Activated T-helper 1 cell treated with anti-CD3 and anti-CD28 coated beads, Interleukin-2, amount 50 U/mL, for 16 hours (primary cell): ENCODE data around the gene ANKH.
"Not testable (repeated sequence)": the region's sequence is repeated elsewhere in the genome, so short reads cannot be mapped to it uniquely, and the experiment has no call there.

Source experiments
- DNase-seq, 2 donors: peaks; one replicate each; pipeline ENCODE4 v3.0.0-alpha.2; 2020; ENCODE audit warnings: low read depth in 1 of 2, low spot score in 1 of 2

The ANKH gene

DNA sequence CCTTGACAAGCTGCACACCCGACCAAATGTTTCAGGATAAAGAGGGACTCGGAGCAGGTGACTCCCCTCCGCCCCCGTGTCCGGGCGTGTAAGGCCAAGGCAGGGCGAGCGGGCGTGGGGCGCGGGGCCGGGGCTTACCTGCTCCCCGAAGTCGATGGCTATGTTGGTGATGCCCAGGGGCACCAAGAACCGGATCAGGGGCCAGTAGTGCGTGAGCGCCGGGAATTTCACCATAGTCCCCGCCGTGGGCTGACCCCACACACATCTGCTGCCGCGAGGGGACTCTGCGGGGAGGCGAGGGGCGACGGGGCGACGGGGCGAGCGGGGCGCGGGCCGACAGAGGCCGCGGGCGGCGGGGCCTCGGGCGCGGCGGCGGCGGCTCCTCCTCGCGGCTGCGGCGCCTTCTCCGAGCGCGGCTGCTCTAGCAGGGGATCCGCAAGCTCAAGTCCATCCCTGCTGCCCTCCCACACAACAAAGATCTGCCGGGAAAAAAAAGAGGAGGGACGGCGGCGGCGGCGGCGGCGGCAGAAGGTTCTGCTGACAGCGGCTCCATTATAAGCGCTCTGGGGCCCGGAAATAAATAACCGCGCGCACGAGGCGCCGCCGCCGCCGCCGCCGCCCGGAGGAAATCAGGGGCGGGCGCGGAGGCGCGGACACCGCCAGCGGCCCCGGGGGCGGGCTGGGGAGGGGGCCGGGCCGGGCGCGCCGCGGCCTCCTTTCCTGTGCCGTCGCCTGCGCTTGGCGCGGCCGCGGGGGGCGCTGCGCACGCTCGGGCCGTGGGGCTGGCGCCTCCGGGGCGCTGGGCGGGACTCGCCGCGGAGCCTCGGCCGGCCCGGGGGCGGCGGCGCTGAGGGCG is at the start of gene ANKH:
ANKH (minus strand) TSS at position 565 of the 856 bp plus-strand sequence; CDS start at position 234, 331 bp downstream.
- peak; percentile 62 to 78 for DNase-seq

- no peak for DNase-seq
These were observed 48.5 kb upstream of the ANKH start for GRCh38 chr5:14920121-14920520.

DNA sequence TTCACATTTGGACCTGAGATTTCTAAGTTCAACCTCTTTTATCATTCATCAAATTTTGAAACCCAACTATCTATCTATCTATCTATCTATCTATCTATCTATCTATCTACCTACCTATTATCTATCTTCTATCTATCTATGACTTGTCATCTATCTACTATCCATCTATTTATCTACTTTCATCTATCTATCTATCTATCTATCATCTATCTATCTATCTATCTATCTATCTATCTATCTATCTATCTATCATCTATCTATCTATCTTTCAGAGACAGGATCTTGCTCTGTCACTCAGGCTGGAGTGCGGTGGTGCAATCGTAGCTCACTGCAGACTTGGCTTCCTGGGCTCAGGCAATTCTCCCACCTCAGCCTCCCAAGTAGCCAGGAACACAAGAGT is 47.5 kb upstream of the ANKH start:
- not testable (repeated sequence) for DNase-seq

DNA sequence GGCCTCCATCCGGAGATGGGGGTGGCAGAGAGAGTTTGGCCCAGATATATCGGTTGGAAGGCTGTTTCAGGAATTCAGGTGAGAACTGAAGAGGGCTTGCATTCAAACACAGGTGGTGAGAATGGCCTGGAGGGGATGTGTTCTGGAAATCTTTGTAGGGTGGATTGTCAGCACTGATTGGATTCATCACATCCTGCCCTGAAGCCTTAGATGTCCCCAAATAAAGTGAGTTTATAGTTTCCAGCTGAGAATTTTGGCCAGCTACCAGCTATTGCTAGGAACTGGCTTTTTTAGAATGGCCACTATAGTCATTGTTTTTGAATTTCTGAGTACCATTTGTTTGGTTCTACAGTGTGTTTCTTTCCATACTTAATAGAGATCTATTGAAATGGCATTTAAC is 46.1 kb upstream of the ANKH start:
- no peak for DNase-seq

- no peak for DNase-seq
These were observed 43.8 kb upstream of the ANKH start for GRCh38 chr5:14915291-14915952.

- no peak for DNase-seq
These were observed 43.2 kb upstream of the ANKH start for GRCh38 chr5:14914623-14915260.

DNA sequence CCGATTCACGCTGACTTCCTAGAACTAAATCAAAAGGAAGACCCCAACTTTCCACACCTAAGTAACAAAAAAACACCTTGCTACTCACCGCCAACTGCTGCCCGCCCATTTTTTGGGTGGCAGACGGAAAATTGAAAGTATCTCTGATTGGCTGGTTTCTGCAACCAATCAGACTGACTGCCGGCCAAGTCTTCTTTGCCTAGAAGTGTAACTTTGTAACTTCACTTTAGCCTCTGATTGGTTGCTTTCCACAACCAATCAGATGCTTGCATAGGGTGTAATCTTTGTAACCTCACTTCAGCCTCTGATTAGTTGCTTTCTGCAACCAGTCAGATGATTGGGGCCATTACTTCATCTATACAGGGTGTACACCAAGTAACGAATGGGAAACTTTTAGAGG is 42.6 kb upstream of the ANKH start:
- DNase-seq: no peak

DNA sequence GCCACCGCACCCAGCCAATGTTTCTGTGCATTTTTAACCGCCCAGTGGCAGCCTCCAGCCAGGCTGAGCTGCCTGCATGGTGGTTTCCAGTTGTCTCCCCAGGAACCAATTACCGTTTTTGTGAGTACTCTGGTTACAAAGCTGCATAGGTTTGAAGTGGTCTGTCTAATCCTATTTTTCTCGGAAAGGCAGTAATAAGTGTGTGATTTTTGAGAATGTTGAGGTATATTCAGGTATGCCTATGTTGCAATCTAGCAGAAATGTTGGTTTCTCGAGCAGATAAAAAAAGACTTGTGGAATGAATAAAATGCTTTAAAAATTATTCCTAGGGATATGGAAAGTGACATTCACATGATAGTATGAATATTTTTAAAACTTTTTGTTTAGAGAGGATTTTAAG is 41.5 kb upstream of the ANKH start:
- DNase-seq: no peak

DNA sequence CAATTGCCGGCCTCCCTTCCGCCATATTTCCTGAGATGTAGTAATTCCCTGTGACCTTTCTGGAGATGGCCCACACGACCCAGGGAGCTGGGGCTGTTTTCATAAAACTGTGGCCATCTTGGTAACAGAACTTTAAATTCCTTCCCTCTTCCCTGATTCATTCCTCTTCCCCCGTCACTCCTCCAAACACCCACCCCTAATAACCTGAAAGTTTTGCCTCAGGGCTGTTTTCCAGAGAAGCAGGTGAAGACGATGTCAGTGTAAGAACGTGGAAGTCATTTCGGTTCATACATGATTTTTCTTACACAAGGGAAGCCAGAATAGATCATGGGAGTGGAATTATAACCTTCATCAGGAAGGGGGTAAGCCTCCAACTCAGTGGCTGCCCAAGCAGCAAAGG is 40.6 kb upstream of the ANKH start:
- DNase-seq: no peak

GRCh38 chr5:14909369-14909768 is 37.8 kb upstream of the ANKH start:
- no peak for DNase-seq

DNA sequence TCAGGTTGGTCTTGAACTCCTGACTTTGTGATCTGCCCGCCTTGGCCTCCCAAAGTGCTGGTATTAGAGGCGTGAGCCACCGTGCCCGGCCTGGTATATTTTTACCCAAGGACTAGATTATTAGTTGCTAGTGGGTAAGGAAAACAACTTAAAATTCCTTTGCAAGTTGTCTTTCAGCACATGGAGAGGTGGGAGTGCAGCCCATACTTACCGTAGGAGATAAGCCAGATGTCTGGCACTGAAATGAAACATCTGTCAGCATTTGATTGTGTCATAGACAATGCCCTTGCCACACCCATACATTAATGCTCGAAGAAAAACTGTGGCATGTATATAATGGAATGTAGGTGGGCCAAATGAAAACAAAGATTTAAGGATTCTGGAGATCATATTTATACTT is 36.6 kb upstream of the ANKH start:
- no peak for DNase-seq

DNA sequence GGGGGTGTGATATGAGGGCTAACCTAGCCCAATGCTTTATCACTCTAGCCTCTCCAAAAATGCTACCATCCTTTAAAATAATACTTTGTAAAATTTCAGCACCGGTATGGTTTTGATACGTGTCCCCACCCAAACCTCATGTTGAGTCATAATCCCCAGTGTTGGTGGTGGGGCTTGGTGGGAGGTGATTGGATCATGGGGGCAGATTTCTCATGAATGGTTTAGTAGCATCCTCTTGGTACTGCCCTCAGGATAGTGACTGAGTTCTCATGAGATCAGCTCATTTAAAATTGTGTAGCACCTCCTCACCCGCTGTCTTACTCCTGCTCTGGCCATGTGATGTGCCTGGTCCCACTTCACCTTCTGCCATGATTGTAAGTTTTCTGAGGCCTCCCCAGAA is 35.0 kb upstream of the ANKH start:
- no peak for DNase-seq

- DNase-seq: no peak
These were observed 31.4 kb upstream of the ANKH start for GRCh38 chr5:14902826-14903560.

- no peak for DNase-seq
These were observed 30.0 kb upstream of the ANKH start for GRCh38 chr5:14901462-14902051.

GRCh38 chr5:14900693-14901461 is 29.3 kb upstream of the ANKH start:
- DNase-seq: no peak

DNA sequence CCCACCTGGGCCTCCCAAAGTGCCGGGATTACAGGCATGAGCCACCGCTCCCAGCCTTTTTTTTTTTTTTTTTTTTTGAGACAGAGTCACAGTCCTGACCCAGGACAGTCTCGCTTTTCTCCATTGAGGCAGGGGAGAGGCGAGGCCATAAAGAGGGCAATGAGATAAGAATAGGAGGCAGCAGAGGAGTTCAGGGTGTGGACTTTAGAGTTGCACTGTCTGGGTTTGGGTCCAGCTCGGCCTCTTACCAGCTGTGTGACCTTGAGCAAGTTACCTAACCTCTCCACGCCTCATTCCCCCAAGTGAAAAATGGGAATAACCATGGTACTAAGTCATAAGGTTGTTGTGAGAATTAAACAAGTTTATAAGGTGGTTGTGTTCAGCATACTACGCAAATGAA is 24.6 kb upstream of the ANKH start:
- DNase-seq: no peak

GRCh38 chr5:14895301-14895700 is 23.7 kb upstream of the ANKH start:
- DNase-seq: no peak

GRCh38 chr5:14894748-14895147 is 23.2 kb upstream of the ANKH start:
- no peak for DNase-seq

DNA sequence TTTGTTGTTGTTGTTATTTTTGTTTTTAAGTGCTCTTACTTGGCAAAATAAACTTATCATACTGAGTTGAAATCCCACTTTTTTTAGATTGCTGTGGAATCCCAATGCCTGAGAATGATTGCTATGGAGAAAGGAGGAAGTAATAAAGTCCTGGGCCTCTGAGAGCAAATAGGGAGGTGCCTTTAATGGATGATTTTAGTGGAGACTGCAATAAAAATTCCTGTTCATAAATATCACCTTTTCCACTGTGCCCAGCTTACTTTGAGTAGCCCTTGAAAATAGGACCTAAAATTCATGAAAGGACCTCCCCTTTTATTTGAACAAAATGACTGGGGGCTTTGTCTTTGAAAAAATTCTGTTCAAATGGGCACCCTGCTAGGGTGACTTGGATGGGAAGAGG is 21.8 kb upstream of the ANKH start:
- no peak for DNase-seq

DNA sequence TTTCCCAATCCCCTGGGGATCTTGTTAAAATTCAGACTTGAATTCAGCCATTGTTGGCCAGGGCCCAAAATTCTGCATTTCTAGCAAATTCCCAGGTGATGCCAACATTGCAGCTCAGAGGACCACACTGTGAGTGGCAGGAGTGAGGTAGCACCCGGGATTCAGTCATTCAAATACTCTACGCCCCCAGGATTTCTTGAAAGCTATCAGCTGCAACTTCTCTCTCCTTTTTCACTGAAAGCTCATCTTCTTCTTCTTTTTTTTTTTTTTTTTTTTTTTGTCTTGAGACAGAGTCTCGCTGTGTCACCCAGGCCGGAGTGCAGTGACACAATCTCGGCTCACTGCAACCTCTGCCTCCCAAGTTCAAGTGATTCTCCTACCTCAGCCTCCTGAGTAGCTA is 19.3 kb upstream of the ANKH start:
- DNase-seq: no peak
